HG03159 (cell line): ENCODE results near the gene PLXNB2.

Experiments
- ATAC-seq: cut with Tn5 transposase; IDR thresholded peaks from one replicate; pipeline ENCODE4 v1.9.1; 2021; ENCODE audit warnings: mild to moderate bottlenecking, moderate library complexity; ENCODE audit not compliant: unreplicated experiment

The PLXNB2 gene

DNA sequence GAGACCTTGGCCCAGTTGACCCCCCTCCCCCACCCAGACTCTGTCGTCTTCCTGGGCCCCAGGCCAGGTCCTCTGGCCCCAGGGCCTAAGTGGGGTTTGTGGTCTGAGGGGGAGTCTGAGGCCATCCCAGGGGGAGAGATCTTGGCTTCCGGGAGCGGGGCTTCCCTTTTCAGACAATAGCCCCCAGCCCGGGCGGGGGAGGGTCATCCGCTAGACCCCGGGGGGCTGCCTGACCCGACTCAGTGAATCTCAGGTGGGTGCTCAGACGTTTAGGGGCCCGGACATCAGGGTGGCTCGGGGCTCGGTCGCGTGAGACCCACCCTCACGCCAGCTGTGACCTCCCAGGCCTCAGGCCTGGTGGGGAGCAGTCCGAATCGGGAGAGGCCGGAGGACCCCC, 37.9 kb downstream of the PLXNB2 start:
- ATAC-seq: no peak

- no peak for ATAC-seq
Measured at GRCh38 chr22:50268655-50269113, 38.8 kb downstream of the PLXNB2 start.

- no peak for ATAC-seq
Measured at GRCh38 chr22:50267591-50268390, 39.7 kb downstream of the PLXNB2 start.

DNA sequence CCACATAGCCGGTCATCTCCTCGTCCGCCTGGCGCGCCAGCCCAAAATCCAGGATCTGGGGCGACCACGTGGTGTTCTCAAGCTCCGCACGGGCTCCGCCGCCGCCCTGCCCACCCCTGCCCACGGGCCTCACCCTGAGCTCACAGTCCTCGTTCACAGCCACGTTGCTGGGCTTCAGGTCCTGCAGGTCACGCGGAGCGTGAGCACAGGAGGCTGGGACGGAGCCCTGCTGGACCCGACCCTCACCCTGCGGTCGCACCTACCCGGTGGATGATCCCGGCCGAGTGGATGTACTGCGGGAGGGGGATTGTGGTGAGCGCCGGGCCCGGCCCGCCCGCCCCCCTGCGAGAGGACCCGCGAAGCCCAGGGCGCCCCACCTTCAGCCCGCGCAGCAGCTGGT, 40.5 kb downstream of the PLXNB2 start:
- no peak for ATAC-seq

DNA sequence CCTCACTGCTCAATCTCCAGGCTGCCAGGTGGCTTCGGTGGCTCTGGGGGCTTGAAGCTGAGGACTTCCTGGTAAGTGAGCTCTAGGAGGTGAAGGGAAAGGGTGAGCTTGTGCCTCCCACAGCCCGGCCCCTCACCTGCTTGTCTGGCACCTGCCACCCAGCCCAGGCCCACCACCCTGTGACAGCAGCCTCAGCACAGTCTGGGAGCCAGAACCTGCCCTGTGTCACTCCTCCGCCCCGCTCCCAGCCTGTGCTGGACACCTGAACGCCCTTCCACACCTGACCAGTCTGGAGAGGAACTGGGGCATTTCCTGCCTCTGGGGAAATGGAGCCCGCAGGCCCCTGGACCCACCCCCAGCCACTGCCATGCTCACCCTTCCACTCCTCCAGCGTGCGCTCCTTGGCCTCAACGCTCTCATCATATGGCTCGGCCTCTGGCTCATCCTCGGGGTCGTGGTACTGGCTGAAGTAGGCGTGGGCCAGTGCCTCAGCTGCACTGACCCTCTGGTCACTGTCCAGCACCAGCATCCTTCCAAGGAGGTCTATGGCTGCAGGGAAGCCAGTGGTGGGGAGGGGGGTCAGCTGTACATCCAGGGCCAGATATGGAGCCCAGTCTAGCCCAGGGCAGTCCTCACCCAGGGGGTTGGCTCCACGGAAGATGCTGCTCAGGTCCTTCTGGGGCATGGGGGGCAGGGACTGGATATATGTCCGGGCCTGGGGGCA, 42.3 kb downstream of the PLXNB2 start:
- ATAC-seq: no peak

DNA sequence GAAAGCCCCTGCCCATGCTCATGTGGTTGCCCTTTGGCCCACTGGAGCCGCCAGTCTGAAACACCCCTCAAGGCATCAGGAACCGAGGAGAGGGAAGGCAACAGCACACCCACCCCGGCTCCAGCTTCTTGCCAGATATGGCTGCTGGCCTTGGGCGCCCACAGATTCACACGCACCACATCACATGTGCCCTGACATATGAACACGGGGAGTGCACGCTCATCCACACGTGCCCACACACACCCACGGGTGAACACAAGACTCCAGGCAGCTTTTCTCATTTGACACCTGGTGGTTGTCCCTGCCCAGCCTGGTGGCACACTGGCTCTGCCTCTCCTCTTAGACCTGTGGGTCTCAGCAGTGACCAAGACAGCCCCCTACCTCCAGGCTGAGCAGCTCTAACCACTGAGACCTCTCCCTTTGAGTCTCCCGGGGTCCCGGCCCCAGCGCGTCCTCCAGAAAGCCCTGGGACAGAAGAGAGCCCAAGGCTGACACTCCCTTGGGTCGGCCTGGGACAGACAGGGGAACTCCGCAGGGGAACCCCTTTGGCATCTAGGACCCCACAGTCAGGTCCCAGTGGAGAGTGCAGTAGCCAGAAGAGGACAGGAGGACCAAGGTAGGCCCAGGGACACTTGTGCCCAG, 43.2 kb downstream of the PLXNB2 start:
- ATAC-seq: no peak

GRCh38 chr22:50262973-50263617, 44.4 kb downstream of the PLXNB2 start:
- no peak for ATAC-seq

GRCh38 chr22:50262460-50262911, 45.0 kb downstream of the PLXNB2 start:
- no peak for ATAC-seq

GRCh38 chr22:50261615-50262459, 45.6 kb downstream of the PLXNB2 start, which contains the start of gene MAPK12:
MAPK12 (minus strand) TSS chr22:50261683; CDS start chr22:50261509, 174 bp downstream.
- no peak for ATAC-seq

DNA sequence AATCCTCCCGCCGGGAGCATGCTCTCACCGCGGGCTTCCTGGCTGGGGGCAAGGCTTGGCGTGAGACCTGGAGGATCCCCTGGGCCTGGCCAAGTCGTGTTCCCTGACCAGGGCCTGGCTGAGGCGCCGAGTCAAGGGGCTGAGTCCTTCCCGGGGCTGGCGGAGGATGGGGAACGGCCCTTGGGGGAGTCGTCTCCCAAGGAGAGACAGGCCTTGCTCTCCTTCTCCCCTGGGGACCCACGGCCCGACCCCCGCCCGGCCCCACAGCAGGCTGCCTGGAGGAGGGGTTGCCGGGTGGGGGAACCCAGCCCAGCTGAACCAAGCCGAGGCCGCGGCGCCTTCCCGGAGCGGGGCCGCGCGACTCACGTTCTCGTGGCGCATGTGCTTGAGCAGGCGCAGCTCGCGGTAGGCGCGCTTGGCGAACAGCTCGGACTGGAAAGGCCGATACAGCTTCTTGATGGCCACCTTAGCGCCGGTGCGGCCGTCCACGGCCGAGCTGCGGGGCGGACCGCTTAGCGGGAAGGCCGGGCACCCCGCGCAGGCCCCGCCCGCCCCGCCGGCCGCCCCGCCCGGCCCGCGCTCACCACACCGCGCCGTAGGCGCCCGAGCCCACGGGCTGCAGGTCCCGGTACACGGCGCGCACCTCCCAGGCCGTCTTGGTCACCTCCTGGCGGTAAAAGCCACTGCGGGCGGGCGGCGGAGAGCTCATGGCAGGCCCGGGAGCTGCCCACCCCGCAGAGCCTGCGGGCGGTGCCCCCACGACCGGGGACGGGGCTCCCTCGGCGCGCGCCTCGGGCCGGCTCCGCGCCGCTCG, 46.4 kb downstream of the PLXNB2 start:
- ATAC-seq: no peak

- no peak for ATAC-seq
Measured at GRCh38 chr22:50260434-50260800, 47.0 kb downstream of the PLXNB2 start.

- no peak for ATAC-seq
Measured at GRCh38 chr22:50259302-50259701, 48.1 kb downstream of the PLXNB2 start.

DNA sequence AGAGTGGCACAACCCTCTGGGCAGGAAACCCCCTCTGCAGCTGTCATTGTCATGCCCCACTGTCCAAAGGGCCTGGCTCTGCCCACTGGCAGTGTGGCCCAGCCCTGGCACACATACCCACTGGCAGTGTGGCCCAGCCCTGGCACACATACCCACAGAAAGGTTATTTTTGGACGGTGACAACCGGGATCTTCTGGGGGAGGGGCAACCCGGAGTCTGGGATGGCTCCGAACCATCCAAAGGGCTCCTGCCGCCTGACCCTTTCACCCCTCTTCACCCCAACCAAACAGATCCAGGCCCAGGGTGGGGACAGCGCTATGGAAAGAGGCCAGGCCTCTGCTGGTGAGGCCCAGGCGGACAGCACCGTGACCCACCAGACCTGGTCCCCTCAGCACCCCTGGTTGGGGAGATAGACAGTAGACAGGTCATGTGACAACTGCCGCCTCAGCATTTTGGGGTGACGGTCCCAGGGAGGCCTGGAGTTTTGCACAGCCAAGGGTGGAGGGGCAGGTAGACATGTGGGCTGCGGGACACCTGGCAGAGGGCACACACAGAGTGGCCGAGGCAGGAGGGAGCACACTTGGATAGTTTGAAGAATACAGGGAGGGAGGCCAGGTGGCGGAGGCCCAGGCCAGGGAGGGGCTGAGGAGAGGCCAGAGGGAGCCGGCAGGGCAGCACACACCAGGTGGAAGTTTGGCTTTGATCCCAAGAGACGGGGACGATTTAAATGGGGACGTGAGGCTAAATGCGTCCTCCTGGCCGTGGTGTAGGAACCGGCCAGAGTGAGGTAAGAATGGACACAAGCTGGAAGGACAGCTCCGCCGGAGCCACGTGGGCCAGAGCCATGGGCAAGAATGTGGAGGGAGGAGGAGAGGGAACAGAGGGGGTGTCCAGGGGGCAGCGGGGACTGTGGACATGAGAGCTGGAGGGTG, 48.8 kb downstream of the PLXNB2 start:
- ATAC-seq: no peak

DNA sequence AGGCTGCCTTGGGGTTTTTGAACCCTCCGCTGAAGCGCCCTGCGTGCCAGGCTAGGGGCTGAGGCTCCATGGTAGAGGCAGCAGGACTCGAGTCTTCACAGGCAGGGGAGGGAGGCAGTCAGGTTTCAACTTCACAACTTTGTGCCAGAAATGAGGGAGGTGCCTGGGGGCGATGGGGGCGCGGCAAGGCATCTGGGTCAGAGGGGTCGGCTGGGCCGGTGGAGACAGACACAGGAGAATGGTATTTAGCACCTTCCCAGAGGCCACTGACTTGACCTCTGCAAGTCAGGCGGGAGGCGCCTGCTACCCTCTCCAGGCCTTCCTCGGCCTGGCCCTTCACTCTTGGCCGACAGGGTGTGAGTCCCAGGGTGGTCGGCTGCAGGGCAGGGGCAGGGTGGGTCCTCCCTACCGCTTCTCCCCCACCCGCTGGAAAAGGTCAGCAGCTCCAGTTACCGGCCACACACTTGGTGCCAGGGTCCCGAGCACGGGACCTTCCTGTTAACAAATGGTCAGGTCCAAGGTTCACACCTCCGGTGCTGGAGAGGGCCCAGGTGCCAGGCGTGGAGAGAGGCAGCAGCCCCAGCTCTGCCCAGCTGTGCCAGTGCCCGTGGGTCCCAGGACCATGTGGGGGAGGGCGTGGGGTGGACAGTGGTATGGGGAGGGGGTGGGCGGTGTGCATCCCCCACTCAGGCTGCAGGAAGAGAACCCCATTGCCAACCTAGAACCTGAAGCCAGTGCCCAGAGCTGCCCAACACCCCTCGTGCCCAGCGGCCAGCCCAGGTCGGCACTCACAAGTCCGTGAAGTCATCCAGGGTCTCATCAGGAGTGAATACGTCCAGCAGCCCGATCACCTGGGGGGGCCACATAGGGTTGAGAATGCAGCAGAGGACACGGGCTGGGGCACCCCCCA, 49.7 kb downstream of the PLXNB2 start:
- ATAC-seq: no peak

DNA sequence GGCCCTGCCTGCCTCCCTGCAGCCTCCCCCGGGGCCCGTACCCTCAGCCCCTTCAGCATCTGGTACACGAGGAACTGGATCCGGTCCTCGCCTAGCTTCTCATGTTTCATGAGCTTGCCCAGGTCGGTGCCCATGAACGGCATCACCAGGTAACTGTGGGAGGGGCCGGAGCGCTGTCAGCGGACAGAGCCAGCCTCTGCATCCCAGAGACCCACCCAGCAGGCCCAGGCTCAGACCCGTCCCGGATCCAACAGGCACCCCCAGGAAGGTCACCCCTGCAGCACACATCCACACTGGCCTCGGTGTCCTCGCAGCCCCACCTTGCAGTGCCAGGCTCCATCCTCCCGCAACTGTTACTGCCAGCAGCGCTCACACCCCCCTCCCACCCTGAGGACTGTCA, 50.4 kb downstream of the PLXNB2 start:
- ATAC-seq: no peak

DNA sequence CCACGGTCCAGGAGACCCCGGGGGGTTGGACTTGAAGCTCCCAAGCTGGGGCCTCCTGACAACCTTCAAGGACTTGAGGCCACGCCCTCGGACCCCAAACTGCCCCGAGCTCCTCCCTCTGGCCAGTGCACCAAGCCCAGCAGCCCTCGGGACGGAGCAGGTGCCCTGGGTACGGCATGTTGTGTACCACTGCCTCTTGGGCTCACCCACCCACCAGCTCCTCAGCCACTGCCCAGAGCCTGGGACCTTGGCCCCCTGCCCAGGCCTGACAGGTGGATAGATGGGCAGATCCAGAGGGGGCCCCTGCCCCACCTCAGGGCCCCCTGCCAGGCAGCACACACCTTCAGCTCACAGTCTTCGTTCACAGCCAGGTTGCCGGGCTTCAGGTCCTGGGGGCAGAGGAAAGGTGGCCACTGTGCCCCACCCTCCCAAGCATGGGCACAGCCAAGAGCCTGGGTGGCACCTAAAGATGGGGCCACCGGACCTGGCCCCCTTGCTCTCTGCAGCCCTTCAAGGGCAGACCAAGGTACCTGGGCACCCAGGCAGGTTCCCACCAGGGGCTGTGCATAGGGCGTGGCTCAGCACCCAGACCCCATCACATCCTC, 51.1 kb downstream of the PLXNB2 start:
- no peak for ATAC-seq

DNA sequence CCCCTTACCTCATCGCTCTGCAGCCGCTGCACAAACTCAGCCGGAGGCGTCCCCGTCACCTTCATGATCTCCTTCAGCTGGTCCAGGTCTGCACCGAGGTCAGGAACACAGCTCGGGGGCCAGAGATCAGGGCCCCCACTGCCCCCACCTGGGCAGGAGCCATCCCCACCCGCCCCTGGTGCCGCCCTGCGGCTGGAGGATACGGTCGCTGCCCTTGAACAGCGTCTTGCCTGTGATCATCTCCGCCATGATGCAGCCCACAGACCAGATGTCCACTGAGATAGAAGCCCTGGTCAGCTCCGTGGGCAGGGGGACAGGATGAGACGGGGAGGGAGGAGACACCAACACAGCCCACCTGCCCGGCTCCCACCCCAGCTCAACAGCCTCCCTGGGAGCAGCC, 51.8 kb downstream of the PLXNB2 start:
- ATAC-seq: no peak
